Measurements from ENCODE around the gene CD48.
"Not testable (repeated sequence)": the region's sequence is repeated elsewhere in the genome, so short reads cannot be mapped to it uniquely, and the experiment has no call there.

The CD48 gene

DNA sequence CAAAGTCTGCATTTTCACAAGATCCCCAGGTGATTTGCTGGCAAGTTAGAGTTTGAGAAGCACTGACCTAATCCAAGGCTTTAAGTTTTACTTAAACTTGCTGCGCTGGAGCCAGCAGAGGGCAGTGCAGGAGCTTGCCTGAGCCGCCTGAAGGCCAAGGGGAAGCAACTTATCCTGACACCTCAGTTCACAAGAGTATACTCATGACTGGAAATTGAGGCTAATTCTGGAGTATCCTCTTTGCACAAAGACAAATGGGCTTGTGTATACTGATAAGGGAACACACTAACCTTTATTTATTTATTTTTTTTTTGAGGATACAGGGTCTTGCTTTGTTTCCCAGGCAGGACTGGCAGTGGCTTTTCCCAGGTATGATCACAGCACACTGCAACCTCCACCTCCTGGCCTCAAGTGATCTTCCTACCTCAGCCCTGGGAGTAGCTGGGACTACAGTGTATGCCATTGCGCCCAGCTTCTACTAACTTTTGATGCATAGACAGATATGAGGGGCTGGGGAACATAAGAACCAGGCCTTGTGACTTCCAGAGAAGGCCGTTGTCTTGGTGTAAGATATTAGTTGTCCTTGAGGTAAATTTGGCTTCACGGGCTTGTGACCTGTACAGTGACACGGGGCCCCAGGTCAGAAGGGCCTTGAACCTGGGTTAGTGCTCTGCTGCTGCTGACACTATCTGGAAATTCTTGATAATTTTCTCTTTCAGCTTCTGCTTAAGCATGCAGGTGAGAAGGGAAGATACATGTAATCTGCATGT is 35.8 kb downstream of the CD48 start:
- DNase-seq: peak; percentile 81 to 83

DNA sequence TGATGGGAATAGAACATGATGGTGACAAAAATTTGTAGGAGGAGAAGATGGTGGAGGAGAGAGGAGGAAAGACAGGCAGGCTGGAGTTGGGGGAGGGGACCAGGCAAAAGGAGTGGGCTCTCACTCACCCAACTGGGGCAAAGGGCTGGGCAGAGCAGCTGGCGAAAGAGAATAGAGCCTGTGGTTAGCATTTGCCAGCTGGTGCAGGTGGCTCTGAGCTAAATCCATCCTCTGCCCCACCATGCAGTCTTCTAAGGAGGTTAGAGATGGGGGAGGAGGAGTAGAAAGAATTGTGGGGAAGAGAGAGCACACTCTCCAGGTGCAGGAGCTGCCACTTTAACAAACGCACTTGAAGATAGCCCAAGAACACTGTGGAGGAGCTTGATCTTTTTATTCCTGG is 37.2 kb downstream of the CD48 start:
- DNase-seq: no peak

DNA sequence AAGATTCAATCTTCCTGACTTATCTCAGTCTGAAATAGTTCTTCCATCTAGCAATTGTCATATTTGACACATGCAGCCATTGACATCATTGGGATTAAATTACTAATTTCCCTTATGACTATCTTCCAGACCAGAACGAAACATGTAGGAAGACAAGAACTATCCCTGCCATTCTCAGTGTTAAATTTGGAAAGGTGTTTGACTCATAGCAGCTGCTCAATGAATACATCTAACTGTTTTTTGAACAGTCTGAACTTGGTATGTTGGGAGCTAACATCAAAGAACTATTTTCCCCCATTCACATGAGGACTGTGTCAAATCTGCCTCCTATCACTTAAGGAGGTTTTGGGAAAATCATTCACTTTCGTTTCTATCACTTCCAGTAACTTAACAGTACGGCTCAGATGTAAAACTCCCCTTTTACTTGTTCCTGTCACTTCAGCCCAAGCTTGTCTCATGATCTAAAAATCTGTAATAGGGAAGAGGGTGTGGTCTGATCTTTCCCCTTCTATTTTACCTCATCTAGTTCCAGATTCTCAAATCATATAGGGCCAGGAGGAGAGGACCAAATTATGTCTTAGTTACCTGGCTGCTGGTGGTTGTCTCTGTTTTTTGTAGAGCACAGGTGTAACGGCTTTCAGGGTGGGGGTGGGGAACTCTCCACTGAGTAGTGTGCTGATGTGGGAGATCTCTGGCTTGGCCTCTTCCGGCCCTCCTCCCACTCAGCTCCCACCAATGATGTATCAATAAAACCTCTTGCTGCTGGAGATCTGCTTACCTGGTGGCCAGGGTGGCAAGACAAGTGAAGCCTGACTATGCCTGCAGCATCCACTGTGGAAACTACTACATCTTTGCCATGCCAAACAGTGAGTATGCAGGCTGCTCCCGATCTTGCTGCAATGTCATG is 38.6 kb downstream of the CD48 start:
- DNase-seq: peak in 1 of 2 donors; percentile 77

DNA sequence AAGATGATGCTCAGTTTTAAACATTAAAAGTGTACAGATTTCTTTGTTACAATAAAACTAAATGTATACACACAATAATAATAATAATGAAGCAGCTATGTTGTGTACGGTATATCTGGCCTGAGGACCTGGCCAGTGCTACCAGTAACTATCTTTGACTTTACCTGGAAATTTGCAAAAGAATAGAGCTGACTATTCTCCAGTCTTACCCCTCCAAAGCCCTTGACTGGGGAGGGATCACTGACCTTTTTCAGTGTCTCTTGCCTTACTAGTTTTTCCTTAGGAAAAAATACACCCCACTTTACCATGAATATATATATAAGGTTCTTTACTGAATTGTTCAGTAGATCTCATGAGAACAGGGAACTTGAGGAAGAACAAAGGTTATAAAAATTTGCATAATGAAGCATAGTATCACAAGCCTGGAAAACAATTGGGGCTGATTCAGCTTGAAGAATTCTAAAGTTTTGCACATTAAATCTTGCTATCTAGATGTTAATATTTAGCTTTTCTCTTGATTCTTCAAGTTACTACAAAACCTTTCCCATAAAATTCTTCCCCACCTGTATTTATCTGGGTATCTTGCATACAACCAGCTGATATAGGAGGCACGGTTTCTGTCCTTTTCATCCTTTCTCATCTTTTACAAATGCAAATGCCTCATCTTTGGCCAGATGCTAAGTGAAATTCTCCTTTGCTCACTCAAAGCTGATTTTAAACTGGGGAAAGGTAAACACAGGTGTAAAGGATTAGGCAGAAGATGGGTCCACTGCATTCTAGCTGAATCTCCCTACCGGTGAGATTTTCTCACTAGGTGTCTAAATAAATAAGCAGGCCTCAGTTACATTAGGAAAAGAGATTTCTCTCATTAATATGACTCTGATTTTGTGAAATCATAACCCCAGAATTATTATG is 39.8 kb downstream of the CD48 start:
- no peak for DNase-seq

DNA sequence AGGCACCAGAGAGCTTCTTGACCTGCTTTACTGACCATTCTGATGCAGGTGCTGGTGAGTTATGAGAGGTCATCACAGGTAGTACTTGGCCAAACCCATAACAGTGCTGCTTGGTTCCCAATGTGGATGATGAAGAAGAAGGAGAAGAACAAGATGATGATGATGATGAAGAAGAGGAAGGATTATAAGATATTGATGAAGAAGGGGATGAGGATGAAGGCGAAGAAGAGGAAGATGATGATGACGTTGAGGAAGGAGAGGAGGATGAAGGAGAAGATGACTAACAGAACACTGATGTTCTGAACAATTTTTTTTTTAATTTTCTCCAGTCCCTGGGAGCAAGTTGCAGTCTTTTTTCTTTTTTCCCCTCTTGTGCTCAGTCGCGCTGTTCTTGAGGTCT is 40.9 kb downstream of the CD48 start:
- DNase-seq: no peak

GRCh38 chr1:160669802-160670201 is 41.8 kb downstream of the CD48 start:
- no peak for DNase-seq

GRCh38 chr1:160669276-160669675 is 42.3 kb downstream of the CD48 start:
- DNase-seq: no peak

- DNase-seq: no peak
These were observed 43.7 kb downstream of the CD48 start for GRCh38 chr1:160667896-160668295.

DNA sequence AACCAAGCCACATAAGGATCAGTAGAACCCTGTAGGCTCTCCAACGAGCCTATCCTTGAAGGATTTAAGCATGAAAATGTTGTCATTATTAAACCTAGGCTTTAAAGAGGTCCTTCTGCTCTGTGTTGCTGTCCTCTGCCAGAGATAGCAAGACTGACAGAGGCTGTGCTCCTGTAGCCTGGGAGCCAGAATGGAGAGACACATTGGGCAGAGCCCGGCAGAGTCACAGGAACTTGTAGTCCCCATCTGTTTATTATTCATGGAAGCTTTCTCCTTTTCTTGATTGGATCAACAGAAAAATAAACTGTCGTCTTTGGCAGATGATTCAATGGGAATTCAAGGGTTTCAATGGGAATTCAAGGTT is 45.6 kb downstream of the CD48 start:
- DNase-seq: no peak

DNA sequence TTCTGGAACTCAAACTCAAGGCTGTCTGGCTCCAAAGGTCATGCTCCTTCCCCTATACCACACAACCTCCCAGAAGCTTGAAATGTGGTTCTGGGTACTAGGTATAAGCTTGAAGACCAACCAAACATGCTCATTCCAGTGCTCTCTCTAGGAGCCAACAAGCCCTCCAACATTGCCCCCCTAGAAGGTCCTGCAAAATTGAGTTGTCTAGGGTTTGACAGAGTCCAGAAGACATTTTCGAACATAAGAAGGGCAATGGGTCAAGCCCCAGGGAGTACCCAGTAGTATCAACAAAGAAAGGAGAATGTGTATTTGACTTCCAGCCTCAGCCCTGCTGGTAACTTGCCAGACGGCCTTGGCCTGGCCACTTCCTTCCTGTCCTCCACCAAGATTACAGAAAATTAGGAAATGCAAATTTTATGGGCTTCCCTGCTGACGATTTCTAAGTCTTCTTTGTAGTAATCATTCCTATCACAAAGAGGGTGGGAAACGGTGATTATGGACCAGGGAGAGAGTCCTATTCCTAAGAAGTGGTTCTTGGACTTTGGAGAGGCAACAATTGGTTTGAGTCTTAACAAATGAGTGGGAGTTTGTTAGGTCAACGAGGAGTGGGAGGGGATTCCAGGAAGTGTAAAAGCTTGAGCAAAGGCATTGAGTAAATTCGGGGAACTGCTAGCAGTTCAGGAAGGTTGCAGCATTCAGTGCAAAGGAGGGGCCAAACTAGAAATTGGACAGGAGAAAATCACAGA is 46.1 kb downstream of the CD48 start:
- peak; percentile 47 to 66 for DNase-seq

- peak; percentile 38 to 75 for DNase-seq
These were observed 47.0 kb downstream of the CD48 start for GRCh38 chr1:160664573-160665051.

DNA sequence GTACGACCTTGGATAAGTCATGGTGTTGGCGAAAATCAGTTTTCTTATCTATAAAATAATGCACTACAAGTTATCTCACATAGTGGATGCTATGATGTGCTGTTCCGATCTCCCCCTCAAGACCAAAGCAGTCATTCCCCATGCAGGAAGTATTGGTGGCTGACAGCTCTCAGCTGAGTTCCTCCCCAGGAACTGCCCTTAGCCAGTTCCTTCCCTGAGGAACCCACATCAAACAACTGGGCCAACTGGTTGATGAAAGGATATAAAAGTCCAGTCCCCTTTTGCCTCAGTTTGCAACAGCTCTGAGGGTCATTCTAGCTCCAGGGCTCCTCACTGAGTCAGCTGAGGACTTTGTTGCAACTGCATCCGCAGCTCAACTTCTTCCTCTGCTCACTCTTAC is 48.7 kb downstream of the CD48 start:
- DNase-seq: no peak

- DNase-seq: no peak
These were observed 52.1 kb downstream of the CD48 start for GRCh38 chr1:160659566-160659965.

- no peak for DNase-seq
These were observed 52.8 kb downstream of the CD48 start for GRCh38 chr1:160658814-160659193.

GRCh38 chr1:160658162-160658813 is 53.3 kb downstream of the CD48 start:
- no peak for DNase-seq

- no peak for DNase-seq
These were observed 54.3 kb downstream of the CD48 start for GRCh38 chr1:160657250-160657781.

- no peak for DNase-seq
These were observed 54.9 kb downstream of the CD48 start for GRCh38 chr1:160656737-160657136.

- no peak for DNase-seq
These were observed 58.0 kb downstream of the CD48 start for GRCh38 chr1:160653620-160654016.

DNA sequence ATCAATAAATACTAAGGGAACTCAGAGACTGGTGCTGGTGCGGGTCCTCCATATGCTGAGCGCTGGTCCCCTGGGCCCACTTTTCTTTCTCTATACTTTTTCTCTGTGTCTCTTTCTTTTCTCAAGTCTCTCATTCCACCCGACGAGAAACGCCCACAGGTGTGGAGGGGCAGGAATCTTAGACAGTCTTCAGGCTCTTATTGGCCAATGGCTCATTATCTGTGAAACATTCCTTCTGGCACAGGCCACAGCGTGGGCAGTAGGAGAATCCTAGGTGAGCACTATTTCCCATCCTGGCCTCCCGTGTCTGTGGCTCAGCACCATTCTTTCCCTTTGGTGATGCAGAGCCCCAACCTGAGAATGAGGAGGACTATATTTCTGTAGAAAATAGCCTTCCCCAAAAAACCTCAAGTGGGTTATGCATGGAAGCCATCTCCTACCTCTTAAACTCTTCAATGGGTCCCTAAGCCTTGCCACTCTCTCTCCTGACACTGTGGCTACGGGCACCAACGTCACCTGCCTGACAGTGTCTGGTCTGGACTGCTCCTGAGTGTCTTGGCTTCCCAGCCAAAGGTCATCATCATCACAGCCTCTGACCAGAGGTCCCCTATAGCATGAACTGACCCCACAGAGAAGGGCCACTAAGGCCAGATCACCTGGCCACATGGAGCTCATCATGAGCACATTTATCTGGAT is 58.5 kb downstream of the CD48 start:
- DNase-seq: no peak

GRCh38 chr1:160652065-160652641 is 59.5 kb downstream of the CD48 start:
- DNase-seq: not testable (repeated sequence)
